Ascending aorta (tissue), 2 donors: Measurements from ENCODE around the gene CMIP. TPM values are rescaled to one million over a fixed set of nuclear protein-coding genes. Genes with fewer than 3 reads are reported as not detected.

Experiments used
- DNase-seq, 2 donors: peaks; one replicate each; pipeline ENCODE4 v3.0.0-alpha.2; 2019; ENCODE audit warnings: low spot score in 2 of 2
- H3K27ac ChIP-seq, 2 donors: fragments of 200-600 bp; sonication (generic); one replicate each; pipeline ENCODE4 v1.5.1; 2016 to 2017; ENCODE audit warnings: mild to moderate bottlenecking in 1 of 2
- H3K27me3 ChIP-seq: fragments of 200-600 bp; sonication (generic); one replicate; pipeline ENCODE4 v1.5.1; 2017
- H3K36me3 ChIP-seq, 2 donors: fragments of 200-600 bp; sonication (generic); one replicate each; pipeline ENCODE4 v1.5.1; 2016
- H3K4me1 ChIP-seq, 2 donors: fragments of 200-600 bp; sonication (generic); one replicate each; pipeline ENCODE4 v1.5.1; 2016 to 2017; ENCODE audit warnings: mild to moderate bottlenecking in 1 of 2
- H3K4me3 ChIP-seq, 2 donors: fragments of 200-600 bp; sonication (generic); one replicate each; pipeline ENCODE4 v1.5.1; 2016 to 2017; ENCODE audit warnings: mild to moderate bottlenecking in 1 of 2
- H3K9me3 ChIP-seq, 2 donors: fragments of 200-600 bp; sonication (generic); one replicate each; pipeline ENCODE4 v1.5.1; 2016
- intact Hi-C: fragments of 100-400 bp; cut with DNase I; formaldehyde crosslinking; loops from one replicate; pipeline ENCODE4 v1.15.1; 2023
- total RNA-seq: library from RNA; depleted of rRNA; stranded (reverse); fragments of >200 nt; gene quantifications from one replicate; pipeline ENCODE4 v1.1.0, GENCODE V29; 2016
- TF ChIP-seq, protein P1 (sequence below), 3 experiments: fragments of 200-600 bp in 2 of 3; fragments of 450-650 bp in 1 of 3; sonication (generic) in 2 of 3; IDR thresholded peaks; one replicate each; pipeline ENCODE4 v1.5.1; 2016 to 2019; ENCODE audit warnings: antibody characterized with exemption in 3 of 3, mild to moderate bottlenecking in 1 of 3, moderate library complexity in 1 of 3

CMIP gene
- total RNA-seq, 1 donor from 2014 or later: 110 TPM

DNA sequence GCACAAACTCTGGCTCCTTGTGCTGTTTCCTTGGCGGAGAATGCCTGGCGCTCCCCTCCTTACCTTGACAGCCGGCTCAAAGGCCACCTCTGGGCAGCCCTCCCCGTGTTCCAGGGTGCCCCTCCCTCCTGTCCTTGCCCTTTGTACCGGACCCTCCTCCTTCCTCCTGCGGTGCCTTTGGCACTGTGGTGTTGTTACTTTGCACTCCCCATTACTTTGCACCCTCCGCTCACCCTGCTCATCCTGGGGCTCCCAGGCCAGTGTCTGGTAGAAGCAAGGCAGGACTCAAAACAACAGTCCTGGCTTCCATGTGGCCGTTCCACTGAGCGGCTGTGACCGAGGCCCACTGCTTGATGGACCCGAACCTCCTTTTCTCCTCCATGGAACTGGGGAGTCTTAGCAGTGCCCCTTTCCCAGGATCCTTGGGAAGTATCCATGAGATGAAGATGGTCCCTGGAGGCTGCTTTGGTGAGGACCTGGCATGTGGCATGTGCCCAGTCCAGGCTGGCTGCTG lies 147.8 kb downstream of the CMIP start:
- no peaks in the 10 kb centered on the region for H3K27me3 ChIP-seq
- H3K27ac ChIP-seq: no peak overlapping the region
- H3K36me3 ChIP-seq: no peaks in the 10 kb centered on the region
- H3K9me3 ChIP-seq: no peaks in the 10 kb centered on the region
- TF ChIP-seq, protein P1, sequence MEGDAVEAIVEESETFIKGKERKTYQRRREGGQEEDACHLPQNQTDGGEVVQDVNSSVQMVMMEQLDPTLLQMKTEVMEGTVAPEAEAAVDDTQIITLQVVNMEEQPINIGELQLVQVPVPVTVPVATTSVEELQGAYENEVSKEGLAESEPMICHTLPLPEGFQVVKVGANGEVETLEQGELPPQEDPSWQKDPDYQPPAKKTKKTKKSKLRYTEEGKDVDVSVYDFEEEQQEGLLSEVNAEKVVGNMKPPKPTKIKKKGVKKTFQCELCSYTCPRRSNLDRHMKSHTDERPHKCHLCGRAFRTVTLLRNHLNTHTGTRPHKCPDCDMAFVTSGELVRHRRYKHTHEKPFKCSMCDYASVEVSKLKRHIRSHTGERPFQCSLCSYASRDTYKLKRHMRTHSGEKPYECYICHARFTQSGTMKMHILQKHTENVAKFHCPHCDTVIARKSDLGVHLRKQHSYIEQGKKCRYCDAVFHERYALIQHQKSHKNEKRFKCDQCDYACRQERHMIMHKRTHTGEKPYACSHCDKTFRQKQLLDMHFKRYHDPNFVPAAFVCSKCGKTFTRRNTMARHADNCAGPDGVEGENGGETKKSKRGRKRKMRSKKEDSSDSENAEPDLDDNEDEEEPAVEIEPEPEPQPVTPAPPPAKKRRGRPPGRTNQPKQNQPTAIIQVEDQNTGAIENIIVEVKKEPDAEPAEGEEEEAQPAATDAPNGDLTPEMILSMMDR (IDR thresholded peaks at IDR 0.05): no peak
- no peak overlapping the region for H3K4me3 ChIP-seq
- intact Hi-C loops: no loop called here
- no peak for DNase-seq
- H3K4me1 ChIP-seq: no peaks in the 10 kb centered on the region

DNA sequence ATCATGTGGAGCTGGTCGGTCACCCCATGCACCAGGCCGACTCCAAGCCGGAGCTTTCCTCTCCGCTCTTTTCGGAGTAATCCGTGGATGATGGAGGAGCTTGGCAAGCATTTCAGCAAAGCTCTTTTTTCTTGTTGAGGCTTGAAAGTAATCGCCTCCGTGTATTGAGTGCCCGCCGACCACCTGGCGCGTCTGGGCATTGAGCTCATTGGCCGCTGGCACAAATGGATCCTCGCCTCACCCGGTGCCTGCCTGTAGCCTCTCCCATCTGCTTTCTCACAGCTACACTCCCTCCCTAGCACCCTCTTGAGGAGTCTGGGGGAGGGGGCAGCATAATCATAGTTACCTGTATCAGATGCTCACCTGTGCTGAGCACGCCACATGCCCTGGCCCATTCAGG lies 148.9 kb downstream of the CMIP start:
- Histone ChIP-seq H3K27ac (no peak overlapping the region), H3K27me3 (no peaks in the 10 kb centered on the region), H3K4me3 (no peak overlapping the region), H3K9me3 (no peaks in the 10 kb centered on the region), H3K36me3 (no peaks in the 10 kb centered on the region), H3K4me1 (no peaks in the 10 kb centered on the region)
- intact Hi-C loops: no loop called here
- TF ChIP-seq, protein P1 (IDR thresholded peaks at IDR 0.05): no peak
- no peak for DNase-seq

DNA sequence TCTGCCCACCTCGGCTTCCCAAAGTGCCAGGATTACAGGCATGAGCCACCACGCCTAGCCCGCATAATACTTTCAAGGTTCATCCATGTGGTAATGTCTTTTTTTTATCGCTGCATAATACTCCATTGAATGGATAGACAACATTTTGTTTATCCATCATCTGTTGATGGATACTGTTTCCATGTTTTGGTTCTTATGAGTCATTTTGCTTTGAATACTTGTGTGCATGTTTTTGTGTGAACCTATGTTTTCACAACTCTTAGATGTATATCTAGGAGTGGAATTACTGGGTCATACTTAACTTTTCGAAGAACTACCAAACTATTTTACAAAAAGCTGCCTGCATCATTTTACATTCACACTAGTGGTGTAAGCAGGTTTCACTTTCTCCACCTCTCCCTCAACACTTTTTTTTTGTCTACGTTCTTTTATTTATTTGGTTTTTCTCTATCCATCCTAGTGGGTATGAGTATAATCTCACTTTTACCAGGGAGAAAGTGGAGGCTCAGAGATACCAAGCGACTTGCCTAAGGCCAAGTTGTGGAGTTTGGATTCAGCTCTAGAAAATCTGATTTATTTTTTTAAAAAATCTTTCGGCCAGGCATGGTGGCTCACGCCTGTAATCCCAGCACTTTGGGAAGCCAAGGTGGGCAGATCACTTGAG lies 151.2 kb downstream of the CMIP start:
- DNase-seq: no peak
- Histone ChIP-seq H3K4me1 (peaks cover 0 to 1% of the 10 kb centered on the region in 2 donors), H3K27ac (no peak overlapping the region), H3K9me3 (no peaks in the 10 kb centered on the region), H3K36me3 (no peaks in the 10 kb centered on the region), H3K4me3 (no peak overlapping the region), H3K27me3 (no peaks in the 10 kb centered on the region)
- intact Hi-C loops: no loop called here
- TF ChIP-seq, protein P1 (IDR thresholded peaks at IDR 0.05): no peak

DNA sequence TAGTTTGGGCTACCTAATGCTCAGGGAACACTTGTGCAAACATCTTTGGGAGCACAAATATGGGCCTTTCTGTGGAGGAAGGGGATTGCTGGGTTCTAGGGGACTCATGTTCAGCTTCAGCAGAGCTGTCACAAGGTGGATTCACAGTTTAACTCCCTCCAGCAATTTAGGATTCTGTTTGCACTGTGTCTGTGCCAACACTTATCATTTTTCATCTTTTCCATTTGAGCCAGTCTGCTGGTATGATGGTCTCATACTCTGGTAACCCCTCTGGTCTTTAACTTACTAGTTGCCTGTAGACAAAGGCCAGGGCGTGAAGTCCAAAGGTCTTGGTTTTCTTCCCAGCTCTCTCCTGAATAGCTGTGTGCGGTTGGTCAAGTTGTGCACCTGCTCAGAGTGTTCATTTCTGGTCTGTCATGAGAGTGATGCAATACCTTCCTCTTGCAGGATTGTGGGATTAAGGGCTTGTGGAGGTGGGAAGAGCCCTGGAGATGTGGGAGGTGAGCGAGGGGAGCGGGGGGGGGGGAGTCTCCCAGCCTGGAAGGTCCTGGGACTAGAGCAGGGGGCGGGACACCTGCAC lies 152.6 kb downstream of the CMIP start:
- no peaks in the 10 kb centered on the region for H3K9me3 ChIP-seq
- TF ChIP-seq, protein P1 (IDR thresholded peaks at IDR 0.05): no peak
- intact Hi-C loops: no loop called here
- no peaks in the 10 kb centered on the region for H3K36me3 ChIP-seq
- H3K27me3 ChIP-seq: no peaks in the 10 kb centered on the region
- H3K4me1 ChIP-seq: peaks cover 7 to 14% of the 10 kb centered on the region in 2 donors
- H3K4me3 ChIP-seq: no peak overlapping the region
- H3K27ac ChIP-seq: no peak overlapping the region
- no peak for DNase-seq

DNA sequence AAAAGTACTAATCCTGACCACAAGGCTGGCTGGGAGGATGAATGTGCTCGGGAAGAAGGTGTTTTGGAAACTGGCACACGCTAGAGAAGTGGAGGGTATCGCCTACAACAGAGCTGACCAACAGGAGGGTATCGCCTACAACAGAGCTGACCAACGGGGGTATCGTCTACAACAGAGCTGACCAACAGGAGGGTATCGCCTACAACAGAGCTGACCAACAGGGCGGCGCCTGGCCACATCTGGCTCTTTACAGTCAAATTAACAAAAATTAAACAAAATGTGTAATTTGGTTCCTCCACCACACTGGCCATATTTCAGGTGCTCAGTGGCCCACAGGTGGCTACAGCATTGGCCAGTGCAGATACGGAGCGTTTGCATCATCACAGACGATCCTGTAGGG lies 153.5 kb downstream of the CMIP start:
- Histone ChIP-seq H3K4me3 (no peak overlapping the region), H3K27me3 (no peaks in the 10 kb centered on the region), H3K9me3 (no peaks in the 10 kb centered on the region), H3K4me1 (peaks cover 7 to 17% of the 10 kb centered on the region in 2 donors), H3K36me3 (no peaks in the 10 kb centered on the region), H3K27ac (no peak overlapping the region)
- intact Hi-C loops: no loop called here
- TF ChIP-seq, protein P1 (IDR thresholded peaks at IDR 0.05): no peak
- DNase-seq: no peak
